HepG2 (cell line): ENCODE data around the gene ANAPC5.
A peak's percentile ranks its signal among the peaks of the same experiment; 100 is the strongest.

Experiments
- ATF7 ChIP-seq, 2 experiments: fragments of 450-650 bp in 1 of 2; sonication (generic) in 1 of 2; formaldehyde crosslinking in 1 of 2; IDR thresholded peaks; 2 replicates each; pipeline versions ENCODE4 v1.4.0 to v1.6.1; 2016 to 2020; ENCODE audit warnings: antibody characterized with exemption in 1 of 2, mild to moderate bottlenecking in 1 of 2, missing genetic modification reagents in 1 of 2
- FIP1L1 ChIP-seq: fragments of 200-400 bp; formaldehyde crosslinking; IDR thresholded peaks from 2 replicates; pipeline ENCODE4 v1.6.1; 2018; ENCODE audit warnings: low read depth, mild to moderate bottlenecking, low read length, moderate library complexity, borderline replicate concordance; ENCODE audit not compliant: insufficient read depth
- KDM5B ChIP-seq: sonication (generic); formaldehyde crosslinking; IDR thresholded peaks from 2 replicates; pipeline ENCODE4 v1.4.0; 2020; ENCODE audit warnings: missing genetic modification reagents, mild to moderate bottlenecking, borderline replicate concordance
- NR1H2 ChIP-seq: sonication (generic); formaldehyde crosslinking; IDR thresholded peaks from 2 replicates; pipeline ENCODE4 v1.8.1; 2022; ENCODE audit warnings: low read depth, missing genetic modification reagents, borderline replicate concordance
- SMAD3 ChIP-seq: sonication (generic); formaldehyde crosslinking; IDR thresholded peaks from 2 replicates; pipeline ENCODE4 v1.4.0; 2020; ENCODE audit warnings: missing genetic modification reagents
- ZNF781 ChIP-seq: sonication (generic); formaldehyde crosslinking; IDR thresholded peaks from 2 replicates; pipeline ENCODE4 v1.5.1; 2020; ENCODE audit warnings: borderline replicate concordance, mild to moderate bottlenecking, missing genetic modification reagents; ENCODE audit errors: not compliant biosample characterization

DNA sequence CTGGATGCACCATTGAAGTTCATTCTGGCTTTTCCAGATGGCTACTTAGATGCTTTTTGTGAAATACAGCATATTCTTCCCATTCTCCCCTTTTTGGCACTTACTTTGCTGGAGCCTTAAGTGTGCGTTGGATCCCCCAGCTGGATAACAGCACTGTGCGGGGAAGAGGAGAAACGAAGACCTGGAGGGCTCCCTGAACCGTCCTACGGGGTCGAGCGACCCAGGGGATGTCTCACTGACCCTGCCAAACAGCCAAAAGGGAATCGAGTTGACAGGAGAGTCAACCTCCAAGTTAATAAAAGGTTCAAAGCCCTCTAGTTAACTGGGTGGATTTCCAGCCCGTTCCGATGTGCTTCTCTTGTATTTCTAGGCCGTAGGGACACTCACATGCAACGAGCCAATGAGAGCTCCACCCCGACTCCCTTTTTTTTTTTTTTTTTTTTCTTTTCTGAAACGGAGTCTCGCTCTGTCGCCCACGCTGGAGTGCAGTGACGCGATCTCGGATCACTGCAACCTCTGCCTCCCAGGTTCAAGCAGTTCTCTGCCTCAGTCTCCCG, 54.7 kb downstream of the ANAPC5 start:
- 0 out of 2 replicates have a peak, but pooled peaks have one; percentile 10 for TF ChIP-seq KDM5B (CRISPR knock-in tag)
- no peak for TF ChIP-seq ZNF781 (CRISPR knock-in tag)
- TF ChIP-seq NR1H2 (CRISPR knock-in tag) = no peak
- TF ChIP-seq SMAD3 (CRISPR knock-in tag) = no peak
- TF ChIP-seq ATF7 (IDR thresholded peaks at IDR 0.05) = no peak
- no peak for TF ChIP-seq ATF7 (CRISPR knock-in tag; IDR thresholded peaks at IDR 0.05)
- no peak for TF ChIP-seq FIP1L1
